Muscle layer of colon (tissue), 2 donors: Measurements from ENCODE around the gene FGF12.
"Not testable (repeated sequence)": the region's sequence is repeated elsewhere in the genome, so short reads cannot be mapped to it uniquely, and the experiment has no call there.

Experiments
- H3K27ac ChIP-seq: one replicate; pipeline ENCODE4 v1.7.0; 2013; ENCODE audit warnings: low read depth, mild to moderate bottlenecking, low read length, moderate library complexity
- H3K27me3 ChIP-seq, 2 donors: one replicate each; pipeline ENCODE4 v1.7.0; 2013; ENCODE audit warnings: low read length in 2 of 2, mild to moderate bottlenecking in 2 of 2; ENCODE audit not compliant: insufficient read depth in 2 of 2, control insufficient read depth in 1 of 2
- H3K36me3 ChIP-seq: one replicate; pipeline ENCODE4 v1.7.0; 2013; ENCODE audit warnings: mild to moderate bottlenecking, low read length; ENCODE audit not compliant: insufficient read depth
- H3K4me1 ChIP-seq: one replicate; pipeline ENCODE4 v1.7.0; 2013; ENCODE audit warnings: mild to moderate bottlenecking, low read length; ENCODE audit not compliant: insufficient read depth
- H3K4me3 ChIP-seq, 2 donors: one replicate each; pipeline ENCODE4 v1.7.0; 2013; ENCODE audit warnings: low read length in 2 of 2, low read depth in 1 of 2, mild to moderate bottlenecking in 1 of 2, moderate library complexity in 1 of 2
- H3K9ac ChIP-seq: one replicate; pipeline ENCODE4 v1.7.0; 2013; ENCODE audit warnings: low read length
- H3K9me3 ChIP-seq: one replicate; pipeline ENCODE4 v1.7.0; 2013; ENCODE audit warnings: mild to moderate bottlenecking, low read length
- donor health status: abdominal sarcoma.
- donor health status: Adenocarcinoma of cecum.

The FGF12 gene

DNA sequence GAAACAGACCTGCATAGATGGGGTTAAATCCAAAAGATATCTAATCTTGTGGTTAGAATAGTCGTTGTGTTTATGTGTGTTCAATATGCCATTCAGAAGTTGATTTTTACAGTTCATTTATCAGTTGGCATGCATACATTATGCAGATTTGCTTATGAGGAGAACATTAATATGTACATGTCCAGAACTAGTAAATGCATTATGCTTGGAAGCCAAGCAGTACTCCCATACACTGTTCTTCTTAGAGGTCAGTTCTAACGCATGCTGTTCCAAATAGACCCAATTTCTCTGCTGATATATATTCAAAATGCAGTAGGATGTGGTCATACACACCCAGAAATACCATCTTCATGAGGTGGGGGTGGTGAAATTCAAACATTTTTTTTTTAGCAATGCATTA, 956 bp downstream of the FGF12 start:
- Histone ChIP-seq H3K9me3 (no peaks in the 10 kb centered on the region), H3K4me3 (no peak overlapping the region), H3K9ac (no peak overlapping the region), H3K27me3 (no peaks in the 10 kb centered on the region), H3K27ac (no peak overlapping the region), H3K4me1 (peaks cover 5% of the 10 kb centered on the region), H3K36me3 (no peaks in the 10 kb centered on the region)

DNA sequence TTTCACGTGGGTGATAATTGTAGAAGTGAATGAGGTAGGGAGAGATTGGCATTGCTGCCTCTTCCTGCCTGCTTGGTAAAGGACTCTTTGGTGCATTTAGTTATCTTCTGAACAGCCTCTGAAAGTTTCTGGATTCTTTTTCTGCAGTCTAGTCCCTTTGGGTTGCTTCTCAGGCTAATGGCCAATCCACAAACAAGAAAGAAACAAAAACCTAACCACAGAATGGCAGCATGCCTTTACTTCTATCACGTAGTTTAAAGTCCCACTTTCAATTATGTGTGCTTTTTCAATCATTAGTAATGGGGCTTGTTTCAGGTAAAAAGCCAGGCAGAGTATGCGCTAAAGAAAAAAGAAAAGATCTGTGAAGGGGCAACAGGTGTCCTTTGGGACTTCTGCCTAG, 7.4 kb downstream of the FGF12 start:
- no peaks in the 10 kb centered on the region for H3K36me3 ChIP-seq
- H3K4me3 ChIP-seq, result no peak overlapping the region
- no peaks in the 10 kb centered on the region for H3K27me3 ChIP-seq
- H3K9me3 ChIP-seq, result no peaks in the 10 kb centered on the region
- no peaks in the 10 kb centered on the region for H3K4me1 ChIP-seq
- no peak overlapping the region for H3K27ac ChIP-seq
- no peak overlapping the region for H3K9ac ChIP-seq

DNA sequence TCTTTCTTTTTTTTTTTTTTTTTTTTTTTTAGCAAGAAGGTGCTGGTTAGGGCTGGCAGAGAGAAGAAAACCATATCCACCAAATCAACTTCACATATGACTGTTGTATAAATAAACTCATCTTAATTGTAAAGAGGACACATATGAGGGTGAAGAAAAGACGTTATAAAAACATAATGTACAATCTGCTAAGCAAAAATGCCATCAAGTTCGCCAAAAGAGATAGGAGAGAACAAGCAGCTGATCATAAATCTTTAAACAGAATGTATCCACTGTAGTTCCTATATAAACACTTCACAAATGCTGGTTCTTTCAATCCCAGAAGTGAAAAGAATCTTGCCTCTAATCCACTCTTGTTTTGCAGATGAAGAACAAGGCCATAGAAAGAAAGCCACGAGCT, 9.2 kb downstream of the FGF12 start:
- H3K9ac ChIP-seq, result no peak overlapping the region
- H3K4me1 ChIP-seq, result no peaks in the 10 kb centered on the region
- no peak overlapping the region for H3K4me3 ChIP-seq
- H3K9me3 ChIP-seq, result no peaks in the 10 kb centered on the region
- H3K27me3 ChIP-seq, result no peaks in the 10 kb centered on the region
- H3K27ac ChIP-seq, result no peak overlapping the region
- H3K36me3 ChIP-seq, result no peaks in the 10 kb centered on the region

GRCh38 chr3:192715126-192715525, 12.2 kb downstream of the FGF12 start:
- H3K36me3 ChIP-seq, result no peaks in the 10 kb centered on the region
- H3K4me1 ChIP-seq, result no peaks in the 10 kb centered on the region
- no peak overlapping the region for H3K9ac ChIP-seq
- H3K4me3 ChIP-seq, result no peak overlapping the region
- H3K27ac ChIP-seq, result no peak overlapping the region
- no peaks in the 10 kb centered on the region for H3K9me3 ChIP-seq
- no peaks in the 10 kb centered on the region for H3K27me3 ChIP-seq

DNA sequence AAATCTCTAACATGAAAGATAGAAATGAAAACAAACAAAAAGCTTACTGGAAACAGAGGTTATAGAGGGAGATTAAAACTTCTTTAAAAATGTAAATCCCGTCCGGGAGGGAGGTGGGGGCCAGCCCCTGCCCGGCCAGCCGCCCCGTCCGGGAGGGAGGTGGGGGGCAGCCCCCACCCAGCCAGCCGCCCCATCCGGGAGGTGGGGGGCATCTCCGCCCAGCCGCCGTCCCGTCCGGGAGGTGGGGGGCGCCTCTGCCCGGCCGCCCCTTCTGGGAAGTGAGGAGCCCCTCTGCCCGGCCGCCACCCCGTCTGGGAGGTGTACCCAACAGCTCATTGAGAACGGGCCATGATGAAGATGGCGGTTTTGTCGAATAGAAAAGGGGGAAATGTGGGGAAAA, 16.2 kb downstream of the FGF12 start:
- not testable (repeated sequence) for H3K27me3 ChIP-seq, H3K27ac ChIP-seq, H3K36me3 ChIP-seq, H3K4me3 ChIP-seq, H3K4me1 ChIP-seq, H3K9ac ChIP-seq, H3K9me3 ChIP-seq

DNA sequence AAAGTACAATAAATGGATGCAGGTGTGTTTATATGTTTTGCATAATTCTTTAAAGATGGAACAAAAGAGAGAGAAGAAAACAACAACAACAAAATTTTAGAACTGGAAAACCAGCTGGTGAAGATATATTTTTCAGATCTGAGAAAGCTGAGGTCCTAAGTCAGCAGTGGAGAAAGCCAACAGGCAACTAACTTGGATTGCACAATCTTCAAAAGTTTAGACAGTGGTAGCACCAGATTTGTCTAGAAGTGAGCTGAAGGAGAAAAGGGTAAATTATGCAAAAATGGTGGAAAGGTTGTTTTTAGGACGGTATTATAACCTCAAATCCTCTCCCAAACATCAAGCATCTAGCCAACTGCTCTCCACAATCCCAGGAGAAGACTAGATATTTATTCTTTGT, 17.0 kb downstream of the FGF12 start:
- H3K4me3 ChIP-seq, result no peak overlapping the region

DNA sequence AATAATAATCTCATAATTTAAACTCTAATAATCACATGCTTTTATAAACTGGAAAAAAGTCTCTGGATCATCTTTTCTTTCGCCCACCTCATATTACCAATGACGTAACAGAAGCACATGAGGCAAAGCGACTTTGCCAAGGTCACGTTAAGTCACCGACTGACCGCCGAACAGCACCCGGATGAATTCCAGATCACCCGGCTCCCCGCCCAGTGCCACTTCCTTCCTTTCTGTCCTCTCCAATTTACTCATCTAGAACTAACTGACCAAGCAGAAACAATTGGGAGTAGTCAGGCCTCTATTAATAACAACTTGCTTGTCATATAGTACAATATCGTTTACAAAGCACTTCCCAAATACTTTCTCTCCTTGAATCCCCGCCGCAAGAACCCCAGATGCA, 21.1 kb downstream of the FGF12 start:
- Histone ChIP-seq H3K27ac (no peak overlapping the region), H3K9ac (no peak overlapping the region)

More for the DNA sequence above, 17.0 kb downstream of the FGF12 start:
- Histone ChIP-seq H3K36me3 (no peaks in the 10 kb centered on the region), H3K27ac (no peak overlapping the region), H3K9ac (no peak overlapping the region), H3K9me3 (no peaks in the 10 kb centered on the region), H3K27me3 (no peaks in the 10 kb centered on the region), H3K4me1 (no peaks in the 10 kb centered on the region)

DNA sequence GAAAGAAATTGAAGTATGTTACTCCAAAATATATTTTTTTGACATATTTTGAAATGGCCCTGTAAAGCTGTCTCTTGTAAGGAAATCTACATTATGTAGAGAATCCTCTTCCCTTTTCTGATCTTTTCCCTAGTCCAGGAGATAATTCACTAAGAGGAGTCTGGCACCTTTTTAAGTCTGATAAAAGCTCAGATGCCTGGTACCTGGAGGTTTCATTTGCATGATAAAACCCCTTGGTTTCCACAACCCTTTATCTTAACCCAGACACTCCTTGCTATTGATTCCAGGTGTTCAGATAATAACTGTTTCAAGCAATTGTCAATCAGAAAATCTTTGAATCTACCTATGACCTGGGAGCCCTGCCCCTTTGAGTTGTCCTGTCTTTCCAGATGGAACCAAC, 26.5 kb downstream of the FGF12 start:
- Histone ChIP-seq H3K27ac (no peak overlapping the region), H3K4me3 (no peak overlapping the region)

More for the DNA sequence above, 21.1 kb downstream of the FGF12 start:
- Histone ChIP-seq H3K4me3 (no peak overlapping the region), H3K4me1 (no peaks in the 10 kb centered on the region), H3K27me3 (no peaks in the 10 kb centered on the region), H3K36me3 (no peaks in the 10 kb centered on the region), H3K9me3 (no peaks in the 10 kb centered on the region)

DNA sequence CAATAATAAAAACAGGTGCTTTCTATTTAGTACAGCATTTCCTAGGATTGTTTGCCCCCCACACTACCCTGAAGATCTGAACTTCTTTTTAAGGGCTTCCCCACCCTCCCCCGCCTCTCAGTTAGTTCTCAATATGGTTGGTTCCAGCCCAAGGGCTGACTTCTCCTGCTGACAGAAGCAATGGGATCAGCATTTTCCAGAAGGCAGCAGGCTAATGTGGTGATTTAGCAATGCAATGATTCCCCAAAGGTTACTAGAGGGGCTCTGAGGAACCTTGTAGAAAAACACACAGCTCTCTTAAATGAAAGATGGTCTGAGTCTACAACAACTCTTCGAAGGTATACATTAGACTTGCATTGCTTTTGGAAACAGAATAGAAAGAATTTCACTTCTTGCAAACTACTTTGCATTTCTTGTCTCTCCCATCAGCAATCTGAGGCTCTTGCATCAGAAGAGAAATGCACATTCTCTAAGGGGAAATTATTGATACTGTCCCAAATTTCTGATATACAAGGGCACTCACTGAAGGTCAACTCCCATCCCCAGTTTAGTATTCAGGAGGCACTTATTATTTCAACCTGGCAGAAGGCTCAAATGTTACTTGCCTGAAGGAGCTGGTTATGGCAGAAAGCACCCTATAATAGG, 30.3 kb downstream of the FGF12 start:
- Histone ChIP-seq H3K4me3 (no peak overlapping the region), H3K27ac (no peak overlapping the region), H3K27me3 (no peaks in the 10 kb centered on the region), H3K9me3 (no peaks in the 10 kb centered on the region), H3K9ac (no peak overlapping the region), H3K4me1 (no peaks in the 10 kb centered on the region), H3K36me3 (no peaks in the 10 kb centered on the region)

More for the DNA sequence above, 26.5 kb downstream of the FGF12 start:
- Histone ChIP-seq H3K27me3 (no peaks in the 10 kb centered on the region), H3K36me3 (no peaks in the 10 kb centered on the region), H3K9ac (no peak overlapping the region), H3K9me3 (no peaks in the 10 kb centered on the region), H3K4me1 (no peaks in the 10 kb centered on the region)

- Histone ChIP-seq H3K27ac (no peak overlapping the region), H3K4me1 (no peaks in the 10 kb centered on the region), H3K9ac (no peak overlapping the region), H3K36me3 (no peaks in the 10 kb centered on the region), H3K27me3 (no peaks in the 10 kb centered on the region), H3K4me3 (no peak overlapping the region), H3K9me3 (no peaks in the 10 kb centered on the region)
Measured at GRCh38 chr3:192687488-192688152, 39.7 kb downstream of the FGF12 start.

DNA sequence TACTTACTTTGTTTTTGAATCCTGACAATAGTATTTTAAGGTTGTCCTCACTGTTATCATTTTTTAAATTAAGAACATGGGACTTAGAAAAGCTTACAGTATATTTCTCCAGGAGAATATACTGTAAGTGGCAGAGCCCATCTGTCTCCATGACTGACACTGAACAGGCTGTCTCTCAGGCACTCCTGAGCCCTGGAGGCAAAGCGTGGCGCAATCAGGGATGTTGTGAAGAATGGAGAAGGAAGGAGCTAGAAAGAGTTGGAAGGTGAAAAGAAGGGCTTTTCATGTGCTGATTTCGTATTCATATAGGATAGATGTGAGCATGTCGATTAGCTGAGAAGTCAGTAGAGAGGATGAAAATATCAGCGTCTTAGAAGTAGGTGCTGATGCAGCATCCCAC, 41.5 kb downstream of the FGF12 start:
- Histone ChIP-seq H3K9me3 (no peaks in the 10 kb centered on the region), H3K27me3 (no peaks in the 10 kb centered on the region), H3K4me1 (no peaks in the 10 kb centered on the region), H3K9ac (no peak overlapping the region), H3K27ac (no peak overlapping the region), H3K4me3 (no peak overlapping the region), H3K36me3 (no peaks in the 10 kb centered on the region)

DNA sequence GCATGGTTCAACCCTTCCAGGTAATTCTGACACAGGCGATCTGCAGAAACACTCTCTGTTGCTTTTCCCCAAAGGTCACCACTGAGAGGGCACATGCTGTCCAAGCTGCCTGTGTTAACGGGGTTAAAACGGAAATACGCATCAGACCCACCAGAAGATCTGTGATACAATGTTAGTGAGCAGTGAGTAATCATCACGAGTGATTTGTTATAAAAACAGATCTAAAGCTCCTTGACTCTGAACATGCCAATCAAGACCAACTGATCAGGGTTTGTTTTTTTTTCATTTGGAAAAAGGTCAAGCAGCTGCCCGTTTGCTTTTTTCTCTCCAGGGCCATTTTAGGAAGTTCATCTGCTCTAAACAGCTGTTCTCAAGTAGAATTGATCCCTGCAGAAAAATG, 43.2 kb downstream of the FGF12 start:
- Histone ChIP-seq H3K4me1 (no peaks in the 10 kb centered on the region), H3K4me3 (no peak overlapping the region), H3K27me3 (no peaks in the 10 kb centered on the region), H3K9me3 (no peaks in the 10 kb centered on the region), H3K27ac (no peak overlapping the region), H3K9ac (no peak overlapping the region), H3K36me3 (no peaks in the 10 kb centered on the region)
